BLaER1 treated with 17β-estradiol and CSF1 and Interleukin-3, amounts not matched to agents 10 nM and 100 nM (cell line): Measurements from ENCODE around the gene HNRNPLL.
A peak's percentile ranks its signal among the peaks of the same experiment; 100 is the strongest.

Source experiments
- H3K27ac ChIP-seq, 11 experiments: shearing (Covaris generic); formaldehyde crosslinking; 2 replicates each; pipeline ENCODE4 v1.8.1; 2022
- H3K27me3 ChIP-seq, 11 experiments: shearing (Covaris generic); formaldehyde crosslinking; 2 replicates each; pipeline ENCODE4 v1.8.1; 2022
- H3K36me3 ChIP-seq, 11 experiments: shearing (Covaris generic); formaldehyde crosslinking; 2 replicates each; pipeline ENCODE4 v1.8.1; 2022
- H3K4me1 ChIP-seq, 10 experiments: shearing (Covaris generic); formaldehyde crosslinking; 2 replicates each; pipeline ENCODE4 v1.8.1; 2022
- H3K4me2 ChIP-seq, 11 experiments: shearing (Covaris generic); formaldehyde crosslinking; 2 replicates each; pipeline ENCODE4 v1.8.1; 2022
- H3K4me3 ChIP-seq, 10 experiments: shearing (Covaris generic); formaldehyde crosslinking; 2 replicates each; pipeline ENCODE4 v1.8.1; 2022
- H3K9ac ChIP-seq, 11 experiments: shearing (Covaris generic); formaldehyde crosslinking; 2 replicates each; pipeline ENCODE4 v1.8.1; 2022
- H3K9me3 ChIP-seq, 11 experiments: shearing (Covaris generic); formaldehyde crosslinking; replicated peaks in 1 of 11; 2 replicates each; pipeline ENCODE4 v1.8.1; 2022
- H4K20me1 ChIP-seq, 11 experiments: shearing (Covaris generic); formaldehyde crosslinking; 2 replicates each; pipeline ENCODE4 v1.8.1; 2022
- Cebpa-rat ChIP-seq, 11 experiments: shearing (Covaris generic); IDR thresholded peaks; 2 replicates each; pipeline ENCODE4 v1.8.1; 2022

HNRNPLL gene

DNA sequence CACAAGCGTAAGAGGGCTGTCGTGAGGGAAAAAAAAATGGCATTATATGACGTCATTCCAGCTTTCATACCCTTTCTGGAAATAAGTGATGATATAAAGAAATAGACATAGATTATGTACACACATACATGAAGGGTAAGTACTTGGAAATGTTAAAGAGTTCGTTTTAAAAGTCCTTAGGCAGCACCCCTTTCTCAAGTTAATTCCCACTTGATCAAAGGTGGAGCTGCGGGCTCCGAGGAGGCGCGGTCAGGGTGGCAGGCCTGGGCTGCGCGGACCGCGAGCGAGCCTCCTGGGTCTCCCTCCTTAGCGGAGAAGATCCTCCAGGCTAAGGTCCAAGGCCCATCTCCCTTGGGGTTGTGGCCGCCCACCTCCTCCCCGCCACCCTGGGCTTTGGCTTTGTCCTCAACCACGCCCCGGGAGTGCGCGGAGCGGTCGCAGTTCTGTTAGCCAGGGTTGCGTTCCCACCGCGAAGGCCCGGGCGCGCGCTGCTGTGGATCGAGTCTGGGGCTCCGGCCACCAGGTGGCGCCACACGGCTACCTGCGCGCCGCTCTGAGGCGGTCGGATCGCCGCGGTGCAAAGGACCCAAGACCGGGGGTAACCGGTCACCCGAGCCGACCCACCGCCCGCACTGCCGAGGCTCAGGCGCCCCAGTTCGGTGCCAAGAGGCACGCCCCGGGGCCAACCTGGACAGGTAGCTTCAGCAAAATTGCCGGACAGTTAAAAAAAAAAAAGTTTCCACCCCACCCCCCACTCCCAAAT, 66.8 kb downstream of the HNRNPLL start:
- Histone ChIP-seq H3K4me1 (peaks cover 0 to 5% (median 0%) of the 10 kb centered on the region in 10 experiments; a peak in 3 of 20 replicates), H3K4me2 (peak overlapping the region; percentile 57 to 80 (median 69)), H3K27me3 (peaks cover 0 to 3% (median 0%) of the 10 kb centered on the region in 11 experiments; a peak in 1 of 22 replicates), H3K27ac (no peak overlapping the region), H3K9me3 (peaks cover 0 to 4% (median 0%) of the 10 kb centered on the region in 11 experiments; a peak in 2 of 22 replicates), H3K36me3 (no peaks in the 10 kb centered on the region), H3K9ac (peak overlapping the region in 6 of 11 experiments; percentile 25 to 56 (median 44); a peak in 8 of 22 replicates), H3K4me3 (peak overlapping the region; percentile 1 to 58 (median 42); a peak in 16 of 20 replicates), H4K20me1 (no peaks in the 10 kb centered on the region)
- TF ChIP-seq Cebpa-rat (IDR thresholded peaks at IDR 0.05) = no peak

DNA sequence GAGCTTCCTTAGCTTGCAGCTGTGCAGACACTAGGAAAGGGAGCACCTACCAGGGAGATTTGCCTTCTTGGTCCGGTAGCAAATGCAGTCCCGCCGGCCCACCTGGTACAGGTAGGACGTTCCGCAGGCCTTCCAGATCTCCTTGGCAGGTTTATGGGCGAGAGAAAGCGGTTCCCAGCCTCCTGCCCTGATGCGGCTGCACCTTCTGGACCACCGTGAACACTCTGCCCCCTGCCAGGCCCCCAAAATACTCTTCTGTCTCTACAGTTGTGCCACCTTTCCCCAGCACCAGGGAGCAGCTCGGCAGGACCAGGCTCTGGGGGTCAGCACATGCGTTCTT, 67.4 kb downstream of the HNRNPLL start:
- Histone ChIP-seq H3K4me1 (peaks cover 0 to 5% (median 0%) of the 10 kb centered on the region in 10 experiments; a peak in 3 of 20 replicates), H3K27me3 (peaks cover 0 to 3% (median 0%) of the 10 kb centered on the region in 11 experiments; a peak in 1 of 22 replicates), H3K9me3 (peaks cover 0 to 4% (median 0%) of the 10 kb centered on the region in 11 experiments; a peak in 2 of 22 replicates), H3K4me2 (peak overlapping the region in 1 of 11 experiments; percentile 80; a peak in 1 of 22 replicates), H4K20me1 (no peaks in the 10 kb centered on the region), H3K4me3 (no peak overlapping the region), H3K9ac (no peak overlapping the region), H3K27ac (no peak overlapping the region), H3K36me3 (no peaks in the 10 kb centered on the region)
- TF ChIP-seq Cebpa-rat (IDR thresholded peaks at IDR 0.05) = no peak

DNA sequence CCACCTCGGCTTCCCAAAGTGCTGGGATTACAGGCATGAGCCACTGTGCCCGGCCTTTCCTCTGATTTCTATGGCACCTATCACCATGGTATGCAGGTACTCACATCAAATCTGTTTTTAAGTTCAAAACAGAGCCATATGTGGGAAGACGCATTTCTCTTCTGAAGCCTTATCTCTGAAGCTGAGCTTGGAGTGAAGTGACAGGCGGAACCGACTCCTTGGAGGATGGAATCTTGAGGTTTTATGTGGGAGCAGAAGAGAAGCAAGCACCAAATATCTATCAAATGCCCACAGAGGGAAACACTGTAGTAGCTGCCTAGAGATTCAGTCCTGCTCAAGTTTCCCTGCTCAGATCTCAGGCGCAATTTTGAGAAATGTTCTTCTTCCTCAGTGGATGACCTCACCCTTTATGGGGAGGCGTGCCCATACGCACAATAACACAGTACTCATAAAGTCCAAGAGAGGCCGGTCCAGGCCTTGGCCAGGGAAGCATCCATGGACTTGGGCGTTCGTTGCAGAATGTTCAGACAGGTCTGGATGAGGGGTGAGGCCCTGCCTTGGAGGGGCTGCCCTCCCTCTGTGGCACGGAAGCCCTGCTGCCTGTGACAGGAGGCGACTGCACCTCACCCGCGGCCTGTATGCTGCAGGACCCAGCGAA, 67.9 kb downstream of the HNRNPLL start:
- Histone ChIP-seq H3K4me2 (no peak overlapping the region), H3K9ac (no peak overlapping the region), H3K9me3 (peaks cover 0 to 4% (median 0%) of the 10 kb centered on the region in 11 experiments; a peak in 2 of 22 replicates), H3K27ac (no peak overlapping the region), H3K27me3 (peaks cover 0 to 3% (median 0%) of the 10 kb centered on the region in 11 experiments; a peak in 1 of 22 replicates), H4K20me1 (no peaks in the 10 kb centered on the region), H3K4me3 (no peak overlapping the region), H3K4me1 (peaks cover 0 to 5% (median 0%) of the 10 kb centered on the region in 10 experiments; a peak in 3 of 20 replicates), H3K36me3 (no peaks in the 10 kb centered on the region)
- TF ChIP-seq Cebpa-rat (IDR thresholded peaks at IDR 0.05) = no peak

DNA sequence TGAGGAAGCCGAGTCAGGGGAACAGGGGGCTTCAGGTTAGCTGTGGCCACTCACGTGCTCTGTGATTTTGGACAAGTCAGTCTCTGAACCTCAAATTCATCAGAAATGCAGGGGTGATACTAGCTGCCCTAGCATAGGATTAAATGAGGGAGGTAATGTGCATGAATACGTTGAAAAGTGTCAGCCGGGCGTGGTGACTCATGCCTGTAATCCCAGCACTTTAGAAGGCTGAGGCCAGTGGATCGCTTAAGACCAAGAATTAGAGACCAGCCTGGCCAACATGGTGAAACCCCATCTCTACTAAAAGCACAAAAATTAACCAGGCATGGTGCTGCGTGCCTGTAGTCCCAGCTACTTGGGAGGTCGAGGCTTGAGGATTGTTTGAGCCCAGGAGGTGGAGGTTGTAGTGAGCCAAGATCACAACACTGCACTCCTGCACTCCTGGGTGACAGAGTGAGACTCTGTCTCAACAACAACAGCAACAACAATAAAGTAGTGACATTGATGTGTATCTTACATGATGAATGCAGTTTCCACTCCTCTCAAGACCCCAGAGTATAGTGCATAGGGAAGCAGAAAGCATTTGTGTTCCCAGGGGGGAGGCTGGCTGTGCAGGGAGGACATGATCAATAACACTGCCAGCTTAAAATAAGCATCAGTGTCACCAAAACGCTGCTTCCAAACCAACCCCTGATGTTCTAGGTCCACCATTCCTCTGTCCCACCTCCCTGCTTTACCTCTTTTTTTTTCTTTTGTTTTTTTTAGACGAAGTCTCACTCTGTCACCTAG, 68.8 kb downstream of the HNRNPLL start:
- TF ChIP-seq Cebpa-rat (IDR thresholded peaks at IDR 0.05) = no peak
- Histone ChIP-seq H3K36me3 (no peaks in the 10 kb centered on the region), H3K27ac (no peak overlapping the region), H3K27me3 (peaks cover 1 to 10% (median 5%) of the 10 kb centered on the region in 11 experiments; a peak in 17 of 22 replicates), H3K4me2 (no peak overlapping the region), H3K4me1 (peaks cover 0 to 5% (median 0%) of the 10 kb centered on the region in 10 experiments; a peak in 3 of 20 replicates), H3K4me3 (no peak overlapping the region), H4K20me1 (no peaks in the 10 kb centered on the region), H3K9me3 (peaks cover 0 to 4% (median 0%) of the 10 kb centered on the region in 11 experiments; a peak in 2 of 22 replicates), H3K9ac (no peak overlapping the region)

DNA sequence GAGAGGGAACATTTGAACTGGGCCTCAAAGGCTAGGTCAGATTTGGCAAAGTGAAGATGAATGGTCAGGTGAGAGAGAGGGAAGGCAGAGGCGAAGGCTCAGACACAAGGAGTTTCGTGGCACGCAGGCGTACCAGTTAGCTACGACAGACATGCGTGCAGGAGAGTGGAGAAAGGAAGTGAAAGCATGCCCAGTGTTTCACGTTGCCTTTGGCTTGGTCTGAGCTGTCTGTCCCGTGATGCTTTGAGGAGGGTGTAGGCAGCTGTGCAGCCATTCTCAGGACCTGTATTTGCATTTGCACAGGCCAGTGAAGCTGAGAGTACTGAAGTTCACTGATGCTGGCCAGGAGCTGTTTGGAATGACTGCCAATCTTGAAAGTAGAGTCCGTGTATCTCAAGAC, 69.5 kb downstream of the HNRNPLL start:
- no peak for TF ChIP-seq Cebpa-rat (IDR thresholded peaks at IDR 0.05)
- no peak overlapping the region for H3K9ac ChIP-seq
- 0 out of 22 replicates have a peak overlapping the region, but pooled peaks of 1 of the 11 experiments have one; percentile 13 for H3K4me2 ChIP-seq
- no peaks in the 10 kb centered on the region for H3K36me3 ChIP-seq
- no peak overlapping the region for H3K27ac ChIP-seq
- no peaks in the 10 kb centered on the region for H4K20me1 ChIP-seq
- peaks cover 0 to 4% (median 0%) of the 10 kb centered on the region in 11 experiments; a peak in 4 of 22 replicates for H3K9me3 ChIP-seq
- no peak overlapping the region for H3K4me3 ChIP-seq
- H3K27me3 ChIP-seq = peaks cover 9 to 17% (median 12%) of the 10 kb centered on the region in 11 experiments
- H3K4me1 ChIP-seq = peaks cover 0 to 5% (median 0%) of the 10 kb centered on the region in 10 experiments; a peak in 6 of 20 replicates

DNA sequence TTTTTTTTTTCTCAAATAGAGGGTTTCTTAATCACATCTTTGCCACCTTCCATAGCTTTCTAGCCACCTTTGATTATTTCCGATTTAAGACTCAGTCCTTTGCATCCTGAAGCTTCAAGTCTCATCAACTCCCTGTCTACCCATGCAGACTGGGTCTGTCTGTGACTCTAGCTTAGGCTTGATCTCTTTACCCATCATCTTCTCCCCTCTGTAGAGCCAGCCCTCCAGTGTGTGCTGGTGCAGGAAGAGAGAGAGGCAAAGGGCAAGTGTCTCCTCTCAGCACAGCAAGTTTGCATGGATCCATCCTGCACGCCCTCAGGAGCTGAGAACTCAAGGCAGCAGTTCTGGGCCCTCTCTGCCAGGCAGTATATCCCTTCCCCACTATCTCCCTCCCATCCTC, 70.4 kb downstream of the HNRNPLL start:
- H4K20me1 ChIP-seq = no peaks in the 10 kb centered on the region
- peaks cover 14 to 23% (median 18%) of the 10 kb centered on the region in 11 experiments for H3K27me3 ChIP-seq
- peaks cover 0 to 5% (median 0%) of the 10 kb centered on the region in 11 experiments; a peak in 4 of 22 replicates for H3K9me3 ChIP-seq
- peaks cover 0 to 9% (median 3%) of the 10 kb centered on the region in 10 experiments; a peak in 10 of 20 replicates for H3K4me1 ChIP-seq
- H3K27ac ChIP-seq = no peak overlapping the region
- no peak overlapping the region for H3K9ac ChIP-seq
- no peak overlapping the region for H3K4me3 ChIP-seq
- no peak for TF ChIP-seq Cebpa-rat (IDR thresholded peaks at IDR 0.05)
- no peaks in the 10 kb centered on the region for H3K36me3 ChIP-seq
- no peak overlapping the region for H3K4me2 ChIP-seq

DNA sequence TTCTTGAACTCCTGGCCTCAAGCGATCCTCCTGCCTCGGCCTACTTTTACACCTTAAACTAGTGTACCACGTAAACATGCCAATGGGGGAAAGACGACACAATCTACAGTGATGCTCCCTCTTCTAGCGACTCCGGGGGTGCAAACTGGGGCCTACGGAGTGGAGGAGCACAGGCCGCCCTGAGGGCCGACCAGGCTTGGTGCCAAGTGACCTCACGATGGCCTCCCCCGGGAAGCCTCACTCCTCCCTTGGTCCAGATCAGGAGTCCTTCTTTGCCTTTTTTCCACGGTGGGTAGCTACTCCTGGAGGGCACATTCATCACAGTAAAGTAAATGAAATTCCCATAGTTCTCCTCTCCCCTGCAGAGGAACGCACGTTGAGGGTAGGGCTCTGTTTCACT, 73.5 kb downstream of the HNRNPLL start:
- peaks cover 0 to 38% (median 28%) of the 10 kb centered on the region in 10 experiments; a peak in 16 of 20 replicates for H3K4me1 ChIP-seq
- TF ChIP-seq Cebpa-rat (IDR thresholded peaks at IDR 0.05) = no peak
- H3K36me3 ChIP-seq = no peaks in the 10 kb centered on the region

DNA sequence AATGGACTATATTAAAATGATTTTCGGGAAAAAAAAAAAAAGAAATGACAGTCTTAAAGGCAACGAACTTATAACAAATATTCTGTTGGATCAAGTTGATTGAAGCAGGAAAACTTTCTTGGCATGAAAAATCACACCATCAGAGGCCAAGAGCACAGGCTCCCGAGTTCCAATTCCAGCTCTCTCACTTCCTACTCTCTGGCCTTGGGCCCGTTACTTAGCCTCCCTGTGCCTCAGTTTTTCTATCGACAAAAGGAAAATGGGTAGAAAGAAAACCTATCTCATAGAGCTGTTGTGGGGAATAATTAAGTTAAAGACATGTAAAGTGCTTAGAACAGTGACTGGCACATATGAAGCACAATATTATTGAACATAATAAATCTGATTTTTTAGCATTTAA, 74.2 kb downstream of the HNRNPLL start:
- H3K9ac ChIP-seq = no peak overlapping the region
- peak overlapping the region in 2 of 11 experiments; percentile 61 to 66; a peak in 1 of 22 replicates for H3K4me2 ChIP-seq
- no peaks in the 10 kb centered on the region for H3K36me3 ChIP-seq
- no peaks in the 10 kb centered on the region for H4K20me1 ChIP-seq
- peaks cover 14 to 25% (median 18%) of the 10 kb centered on the region in 11 experiments for H3K27me3 ChIP-seq
- H3K4me1 ChIP-seq = peaks cover 0 to 45% (median 35%) of the 10 kb centered on the region in 10 experiments; a peak in 16 of 20 replicates
- H3K27ac ChIP-seq = no peak overlapping the region
- no peak overlapping the region for H3K4me3 ChIP-seq
- H3K9me3 ChIP-seq = peaks cover 0 to 5% (median 0%) of the 10 kb centered on the region in 11 experiments; a peak in 2 of 22 replicates
- TF ChIP-seq Cebpa-rat (IDR thresholded peaks at IDR 0.05) = no peak

More for the DNA sequence above, 73.5 kb downstream of the HNRNPLL start:
- Histone ChIP-seq H3K9me3 (peaks cover 0 to 5% (median 0%) of the 10 kb centered on the region in 11 experiments; a peak in 2 of 22 replicates), H3K27ac (no peak overlapping the region), H3K4me2 (no peak overlapping the region), H3K27me3 (peaks cover 14 to 25% (median 18%) of the 10 kb centered on the region in 11 experiments), H3K4me3 (no peak overlapping the region), H4K20me1 (no peaks in the 10 kb centered on the region), H3K9ac (no peak overlapping the region)
